G401 (cell line): ENCODE measurements around the gene PALS1. TPM values are rescaled to one million over a fixed set of nuclear protein-coding genes. Genes with fewer than 3 reads are reported as not detected.

ENCODE experiments used
- DNase-seq: peaks from one replicate; pipeline ENCODE4 v3.0.0-alpha.2; 2015; ENCODE audit warnings: low spot score
- in situ Hi-C: cut with HindIII; loops from 2 replicates; pipeline ENCODE4 v1.10.0; 2016; ENCODE audit warnings: low sequenced_read_pairs, mixed read lengths
- total RNA-seq: library from RNA; depleted of rRNA; stranded (reverse); fragments of >200 nt; shearing (Covaris generic); gene quantifications from 2 replicates; pipeline ENCODE4 v1.2.3, GENCODE V29; 2014; rRNA removed

Gene PALS1
- total RNA-seq: 10.2 and 35.5 TPM in 2 replicates

DNA sequence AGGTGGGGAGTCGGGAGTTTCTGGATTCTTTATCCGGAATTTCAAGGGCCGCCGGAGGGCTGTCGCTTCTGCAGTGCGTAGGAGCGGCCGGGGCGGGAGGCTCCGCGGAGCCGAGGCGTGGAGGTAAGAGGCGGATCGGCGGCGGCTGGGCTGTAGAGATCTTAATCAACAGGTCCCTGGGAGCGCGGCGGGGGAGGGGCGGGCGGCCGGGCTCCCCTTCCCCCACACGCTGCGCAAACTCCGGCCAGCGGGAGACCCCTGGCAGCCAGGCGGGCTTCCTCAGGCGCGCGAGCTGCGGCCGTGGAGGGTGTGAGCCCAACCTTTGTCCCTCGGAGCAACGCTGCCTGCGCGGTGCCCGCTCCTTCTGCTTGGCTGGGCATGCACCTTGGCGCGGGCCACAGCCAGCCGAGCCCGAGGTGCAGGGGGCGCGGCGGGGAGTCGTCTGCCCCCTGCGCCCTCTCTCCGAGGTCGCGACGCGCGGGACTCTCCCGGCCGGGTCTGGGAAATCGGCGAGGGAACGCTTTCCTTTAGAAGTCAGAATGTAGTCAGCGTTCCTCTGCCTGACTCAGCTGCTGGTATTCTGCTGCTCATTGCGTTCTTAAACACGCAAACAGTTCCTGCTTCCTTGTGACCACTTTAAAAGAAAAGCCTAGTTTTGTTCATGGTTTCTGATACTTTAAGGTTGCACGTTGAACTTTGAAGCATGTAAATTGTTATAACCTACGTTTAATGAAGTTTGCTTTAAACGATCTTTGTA lies at the start of gene PALS1:
Gene PALS1 (plus strand): TSS at position 25 of the 757 bp plus-strand sequence. CDS start 37,736 bp downstream, outside the sequence.
- in situ Hi-C loops: no loop called here

DNA sequence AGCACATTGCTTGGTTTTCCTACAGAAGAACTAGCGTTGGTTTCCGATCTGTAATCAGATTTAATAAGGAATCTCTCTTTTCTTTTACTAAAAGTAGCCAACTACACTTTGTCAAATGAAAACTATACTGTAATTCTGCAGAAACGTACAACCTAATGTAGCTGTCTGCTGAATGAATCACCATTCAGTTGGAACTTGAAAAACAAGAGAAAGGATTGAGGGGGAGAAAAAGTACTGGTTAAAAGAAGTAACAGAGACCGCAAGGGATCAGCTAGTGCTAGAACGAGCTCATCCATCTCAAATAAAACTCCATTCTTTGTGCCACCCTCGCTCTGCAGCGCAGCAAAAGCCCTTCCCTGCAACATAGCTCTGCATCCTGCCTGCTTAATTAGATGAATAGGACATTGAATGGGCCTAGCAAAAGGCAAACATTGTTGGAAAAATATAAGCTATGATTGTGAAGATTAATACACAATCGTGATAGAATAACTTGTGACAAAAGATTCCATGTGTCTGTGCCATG lies 49.4 kb upstream of the PALS1 start:
- in situ Hi-C loops: no loop called here
- no peak for DNase-seq

More for the DNA sequence above, at the start of gene PALS1:
- peak; percentile 61 for DNase-seq

DNA sequence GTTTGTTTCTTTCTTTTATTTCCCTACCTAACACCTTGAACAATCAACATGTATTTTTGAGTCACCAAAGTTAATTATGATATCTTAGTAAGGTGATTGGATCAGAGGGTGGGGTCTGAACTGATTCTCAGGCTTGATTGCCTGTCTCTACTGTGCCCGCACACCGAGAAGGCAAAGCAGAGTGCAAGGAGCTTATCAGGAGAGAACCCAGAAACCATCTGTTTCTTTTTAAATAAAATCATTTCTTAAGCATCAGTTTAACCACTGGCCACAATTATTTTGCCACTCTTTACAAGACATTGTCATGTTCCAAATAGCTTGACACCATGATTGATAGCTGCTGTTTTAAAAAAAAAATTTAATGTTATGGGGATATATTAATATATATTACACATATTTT lies 48.9 kb upstream of the PALS1 start:
- in situ Hi-C loops: no loop called here
- no peak for DNase-seq

DNA sequence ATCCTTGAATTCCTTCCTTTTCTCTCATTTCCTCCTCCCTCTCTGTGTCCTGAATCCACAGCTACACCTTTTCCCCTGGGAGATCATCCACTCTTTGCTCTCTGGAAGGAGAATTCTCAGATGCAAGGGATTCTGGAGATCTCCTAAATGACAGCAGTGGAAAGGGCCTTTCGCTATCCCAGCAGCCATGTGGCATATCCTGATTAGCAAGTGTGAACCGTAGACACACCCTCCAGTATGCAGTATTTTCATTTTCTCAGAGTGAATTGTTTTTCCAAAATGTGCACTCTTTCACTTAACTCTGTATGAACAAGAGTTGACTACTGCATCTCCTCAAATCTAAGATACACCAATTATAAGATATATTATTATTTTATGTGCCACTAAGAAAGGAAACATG lies 46.0 kb upstream of the PALS1 start:
- no peak for DNase-seq
- in situ Hi-C loops: no loop called here

DNA sequence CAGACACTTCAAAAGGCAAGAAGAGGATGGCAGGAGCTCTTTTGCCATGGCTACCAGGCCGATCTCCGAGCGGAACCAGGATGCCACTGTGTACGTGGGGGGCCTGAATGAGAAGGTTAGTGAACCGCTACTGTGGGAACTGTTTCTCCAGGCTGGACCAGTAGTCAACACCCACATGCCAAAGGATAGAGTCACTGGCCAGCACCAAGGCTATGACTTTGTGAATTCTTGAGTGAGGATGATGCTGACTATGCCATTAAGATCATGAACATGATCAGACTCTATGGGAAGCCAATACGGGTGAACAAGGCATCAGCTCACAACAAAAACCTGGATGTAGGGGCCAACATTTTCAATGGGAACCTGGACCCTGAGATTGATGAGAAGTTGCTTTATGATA lies 42.2 kb upstream of the PALS1 start:
- no peak for DNase-seq
- in situ Hi-C loops: no loop called here

DNA sequence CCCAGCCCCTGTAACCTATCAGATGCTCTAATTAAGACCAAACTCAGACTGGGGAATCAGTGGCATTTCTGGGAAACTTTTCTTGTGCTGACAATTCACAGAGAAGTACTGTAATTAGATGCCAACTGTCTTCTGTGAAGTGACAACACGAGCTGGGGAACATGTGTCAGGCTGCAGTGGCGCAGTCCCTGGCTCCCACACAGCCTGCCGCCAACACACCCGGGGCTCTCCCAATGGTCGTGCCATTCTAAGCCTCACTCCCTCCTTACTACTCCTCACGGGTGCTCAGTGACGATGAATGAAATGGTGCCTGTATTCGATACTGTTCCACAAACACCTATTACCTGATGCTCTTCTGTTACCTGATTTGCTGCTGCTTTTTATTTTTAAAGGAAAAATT lies 33.4 kb upstream of the PALS1 start:
- in situ Hi-C loops: no loop called here
- no peak for DNase-seq

DNA sequence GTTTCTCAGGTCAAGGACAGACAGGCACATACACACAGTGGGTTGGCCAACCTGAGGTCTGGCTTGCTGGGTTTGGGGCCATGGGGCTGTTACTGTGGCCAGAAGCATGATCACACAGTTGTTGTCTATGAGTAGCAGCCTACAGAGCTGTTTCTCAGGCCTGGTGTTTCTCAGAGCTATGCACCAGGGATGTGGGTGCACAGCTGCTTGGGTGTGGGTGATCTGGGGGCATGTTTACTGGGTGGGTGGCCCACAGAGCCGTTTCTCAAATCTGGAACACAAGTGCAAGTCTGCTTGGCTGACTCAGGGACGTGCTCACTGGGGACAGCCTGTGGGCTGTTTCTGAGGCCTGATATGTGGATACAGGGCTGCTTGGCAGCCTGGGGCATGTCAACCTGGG lies 23.1 kb upstream of the PALS1 start:
- in situ Hi-C loops: no loop called here

DNA sequence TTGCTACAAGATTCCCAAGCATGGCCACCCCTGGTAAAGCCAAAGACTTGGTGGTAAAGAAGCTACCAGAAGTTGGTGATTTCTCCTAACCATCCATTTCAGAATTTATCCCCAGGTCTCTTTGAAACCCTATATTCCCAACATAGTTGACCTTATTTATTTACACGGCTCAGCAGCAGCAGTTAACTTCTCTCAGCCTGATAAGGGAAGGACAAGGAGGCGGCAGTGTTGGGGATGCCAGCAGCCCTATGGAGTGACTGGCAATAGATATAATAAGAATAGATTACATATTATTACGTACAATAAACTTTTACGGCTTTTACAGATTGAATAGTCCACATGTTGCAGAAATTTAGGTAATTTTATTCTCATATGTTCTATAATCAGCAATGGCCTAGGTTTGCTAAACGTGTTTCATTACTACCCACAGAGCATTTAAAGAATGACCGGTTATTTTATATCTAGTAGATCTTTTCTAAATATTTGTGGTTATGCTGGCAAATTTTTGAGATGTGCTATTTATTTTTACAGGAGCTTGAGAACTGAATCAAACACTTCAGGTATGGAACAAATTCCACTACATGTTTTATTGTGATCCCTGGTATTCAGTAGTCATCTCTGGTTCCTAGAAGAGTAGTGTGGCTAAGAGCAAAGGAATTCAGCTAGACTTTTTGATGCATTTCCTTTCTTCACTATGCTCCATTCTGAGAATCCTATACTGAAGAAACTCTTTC lies 19.8 kb upstream of the PALS1 start:
- in situ Hi-C loops: no loop called here
- DNase-seq: no peak

More for the DNA sequence above, 23.1 kb upstream of the PALS1 start:
- no peak for DNase-seq

DNA sequence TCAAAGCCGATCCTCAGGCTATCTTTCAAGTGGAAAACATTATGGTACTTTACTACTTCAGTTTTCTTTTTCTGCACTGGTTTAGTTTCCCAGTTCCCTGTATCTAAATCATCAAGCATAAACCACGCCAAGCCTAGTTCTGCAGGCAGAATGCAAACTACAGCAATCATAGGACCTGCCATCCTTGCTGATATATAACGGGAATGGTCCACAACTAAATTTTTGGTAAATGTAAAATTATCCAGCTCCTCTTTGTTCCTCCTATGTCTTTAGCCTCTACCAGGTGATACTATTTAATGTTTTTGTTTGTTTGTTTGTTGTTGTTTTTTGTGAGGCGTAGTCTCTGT lies 19.3 kb upstream of the PALS1 start:
- no peak for DNase-seq
- in situ Hi-C loops: no loop called here

DNA sequence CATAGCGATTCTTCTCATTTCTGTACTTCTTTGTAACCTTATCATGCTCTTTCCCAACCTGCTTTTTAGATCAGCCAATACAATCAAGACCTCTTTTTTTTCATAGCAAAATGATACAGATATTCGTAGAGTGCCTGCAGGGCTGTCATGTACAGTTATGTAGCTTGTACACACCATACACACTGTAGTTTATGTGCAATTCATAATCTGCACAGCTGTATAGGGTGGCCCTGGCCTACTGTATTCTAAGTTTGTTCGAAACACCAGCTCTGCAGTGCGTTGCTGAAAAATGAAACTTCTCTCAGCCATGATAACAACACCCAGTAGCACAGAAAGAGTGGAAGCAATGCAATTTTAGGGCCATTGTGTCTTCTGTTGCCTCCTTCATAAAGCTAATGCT lies 15.7 kb upstream of the PALS1 start:
- no peak for DNase-seq
- in situ Hi-C loops: no loop called here

DNA sequence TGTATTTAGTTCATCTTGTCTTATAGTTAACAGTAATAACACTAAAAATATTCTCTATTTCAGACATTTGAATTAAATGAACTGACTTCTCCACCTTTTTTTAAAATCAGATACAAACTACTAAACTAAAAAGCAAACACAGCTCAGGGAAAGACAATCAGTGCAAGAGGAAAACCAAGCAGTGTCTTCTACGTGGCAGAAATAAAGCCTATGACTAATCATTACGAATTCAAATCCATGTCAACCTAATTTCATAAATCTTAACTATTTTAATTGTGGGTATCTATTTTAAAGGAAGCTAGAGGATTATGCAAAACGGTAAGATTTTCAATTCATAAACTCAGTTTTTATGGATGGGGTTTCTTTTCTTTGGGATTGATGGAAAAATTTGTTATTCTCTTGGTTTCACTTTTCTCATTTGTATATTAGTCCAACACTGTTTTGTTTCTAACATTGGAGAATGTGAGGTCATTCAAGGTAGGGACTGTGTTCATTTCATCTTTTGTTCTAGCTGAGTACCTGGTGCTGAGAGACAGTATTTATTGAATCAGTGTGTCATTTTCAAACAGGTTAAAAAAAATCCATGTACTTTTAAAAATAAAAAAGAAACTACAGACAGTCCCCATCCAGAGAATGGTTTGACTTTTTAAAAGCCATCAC lies 12.8 kb upstream of the PALS1 start:
- DNase-seq: no peak
- in situ Hi-C loops: no loop called here

DNA sequence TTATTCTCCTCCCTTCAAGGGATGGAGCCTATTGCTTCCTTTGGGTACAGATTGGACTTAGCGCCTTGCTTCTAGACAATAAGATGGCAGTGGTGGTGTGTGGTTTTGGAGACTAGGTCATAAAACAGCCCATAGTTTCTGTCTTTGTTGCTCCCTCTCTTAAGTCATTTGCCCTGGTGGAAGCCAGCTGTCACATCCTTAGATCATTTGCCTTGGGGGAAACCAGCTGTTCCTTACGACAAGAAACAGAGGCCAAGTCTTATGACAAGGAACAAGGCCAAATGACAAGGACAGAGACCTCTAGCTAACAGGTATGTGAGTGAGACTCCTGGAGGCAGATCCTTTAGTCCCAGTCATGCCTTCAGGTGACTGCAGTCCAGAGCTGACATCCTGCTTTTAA lies 9.2 kb upstream of the PALS1 start:
- in situ Hi-C loops: no loop called here
- DNase-seq: no peak

DNA sequence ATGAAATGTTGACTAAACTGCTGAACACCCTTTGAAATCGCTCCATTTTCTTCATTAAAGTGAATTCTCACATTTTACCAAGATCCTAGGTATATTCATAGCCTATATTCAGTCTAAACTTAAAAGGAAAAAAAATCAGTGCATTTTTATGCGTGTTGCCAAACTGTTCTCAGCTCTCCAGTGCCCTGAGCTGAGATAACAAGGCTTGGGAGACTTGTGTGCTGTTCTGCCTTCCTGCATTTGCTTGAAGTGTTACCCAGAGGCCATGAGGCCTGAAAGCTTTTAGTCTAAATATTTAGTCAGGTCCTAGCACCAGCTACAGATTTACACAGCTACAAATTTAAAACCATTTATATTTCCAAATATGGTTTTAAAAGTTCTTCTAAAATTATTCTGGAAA lies 8.6 kb upstream of the PALS1 start:
- in situ Hi-C loops: no loop called here
- DNase-seq: no peak

DNA sequence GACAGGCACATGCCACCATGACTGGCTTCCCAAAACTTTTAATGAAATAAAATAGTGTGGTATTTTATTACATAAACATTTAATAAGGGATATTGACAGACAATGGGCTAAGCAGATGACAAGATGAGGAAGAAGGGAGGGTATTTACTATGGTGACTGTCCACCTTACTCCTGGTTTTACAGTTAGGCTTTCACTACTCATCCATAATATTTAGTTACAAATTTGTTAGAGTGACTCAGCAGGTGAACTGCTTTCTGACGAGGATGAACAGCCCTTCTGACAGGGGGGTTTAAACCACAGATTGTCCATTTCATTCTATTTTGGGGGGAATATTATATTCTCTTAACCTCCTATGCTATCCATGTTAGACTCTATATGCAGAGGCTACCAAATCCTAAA lies 3.6 kb upstream of the PALS1 start:
- DNase-seq: no peak
- in situ Hi-C loops: no loop called here

DNA sequence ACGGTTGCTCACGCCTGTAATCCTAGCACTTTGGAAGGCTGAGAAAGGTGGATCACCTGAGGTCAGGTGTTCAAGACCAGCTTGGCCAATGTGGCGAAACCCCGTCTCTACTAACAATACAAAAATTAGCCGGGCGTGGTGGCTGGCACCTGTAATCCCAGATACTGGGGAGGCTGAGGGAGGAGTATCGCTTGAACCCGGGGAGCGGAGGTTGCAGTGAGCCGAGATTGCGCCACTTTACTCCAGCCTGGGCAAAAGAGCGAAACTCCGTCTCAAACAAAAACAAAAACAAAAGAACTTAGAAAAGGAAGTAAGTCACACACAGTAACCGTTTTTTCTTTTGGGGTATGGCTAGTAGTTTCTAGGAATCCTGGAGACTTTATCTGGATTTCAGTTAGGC lies 1.7 kb upstream of the PALS1 start:
- in situ Hi-C loops: no loop called here

DNA sequence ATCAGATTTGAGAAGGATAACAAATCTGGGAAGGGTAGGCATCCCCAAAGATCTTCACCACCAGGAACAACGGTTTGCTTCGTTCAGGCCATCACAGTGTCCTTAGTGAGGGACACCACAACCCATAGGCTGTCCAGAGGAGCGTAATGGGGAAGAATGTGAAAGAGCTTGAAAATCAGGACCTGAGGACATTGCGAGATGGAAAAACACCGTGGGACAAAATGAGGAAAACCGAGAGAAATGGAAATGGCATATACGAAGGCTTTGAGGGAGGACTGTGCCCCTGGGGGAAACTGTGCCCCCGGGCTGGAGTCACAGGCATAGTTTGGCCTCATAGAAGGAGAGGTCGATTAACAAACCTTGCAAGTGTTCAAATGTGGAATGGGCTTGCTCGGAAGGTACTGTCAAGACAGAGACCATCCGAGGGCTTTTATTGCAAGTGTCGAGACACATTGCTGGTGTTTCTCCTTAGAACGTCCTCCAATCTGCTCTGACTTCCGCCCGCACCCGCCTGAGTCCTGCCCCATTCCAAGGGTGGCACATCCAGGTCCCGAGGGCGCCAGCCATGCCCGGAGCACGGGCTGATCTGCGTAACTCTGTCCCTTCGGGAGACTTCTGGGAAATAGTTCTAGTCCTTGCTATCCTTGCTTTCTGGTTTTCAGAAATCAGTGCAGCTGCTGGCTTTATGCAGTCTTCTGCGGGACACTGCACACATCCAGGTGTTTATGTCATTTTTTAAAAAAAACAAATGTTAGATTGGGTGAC lies 885 bp upstream of the PALS1 start:
- in situ Hi-C loops: no loop called here
- peak; percentile 46 for DNase-seq

More for the DNA sequence above, 1.7 kb upstream of the PALS1 start:
- no peak for DNase-seq

DNA sequence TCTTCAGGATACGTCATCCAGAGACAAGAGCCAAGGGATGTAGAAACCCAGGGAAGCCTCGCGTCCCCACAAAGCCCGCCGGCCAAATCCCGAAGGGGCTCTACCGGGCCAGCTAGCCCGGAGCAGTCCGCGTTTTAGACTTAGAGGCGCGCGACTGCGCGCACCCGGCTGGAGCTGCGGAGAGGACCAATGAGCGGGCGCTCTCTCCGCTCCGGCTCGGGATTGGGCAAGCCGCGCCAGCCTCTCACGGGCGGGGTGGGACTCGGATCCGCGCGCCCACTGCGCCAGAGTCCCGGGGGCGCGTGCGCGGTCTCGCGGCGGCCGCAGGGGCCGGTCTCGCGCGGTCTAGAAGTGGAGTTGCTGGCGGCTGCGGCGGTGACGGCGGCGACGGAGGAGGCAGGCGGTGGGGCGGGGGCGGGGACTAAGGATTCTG lies 241 bp upstream of the PALS1 start:
- in situ Hi-C loops: no loop called here
- peak; percentile 94 for DNase-seq

DNA sequence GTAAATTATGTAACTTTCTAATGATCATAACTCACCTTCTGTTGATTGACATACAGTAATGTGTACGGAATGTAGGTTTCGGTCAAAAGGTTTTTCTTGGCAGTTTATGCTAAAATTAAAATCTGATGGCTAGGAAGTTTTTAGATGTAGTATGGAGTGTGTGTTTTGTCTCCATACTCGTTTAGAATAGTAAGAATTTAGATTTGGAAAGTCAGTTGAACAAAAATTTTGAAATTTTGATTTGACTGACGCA lies 859 bp downstream of the PALS1 start:
- in situ Hi-C loops: no loop called here
- DNase-seq: no peak

DNA sequence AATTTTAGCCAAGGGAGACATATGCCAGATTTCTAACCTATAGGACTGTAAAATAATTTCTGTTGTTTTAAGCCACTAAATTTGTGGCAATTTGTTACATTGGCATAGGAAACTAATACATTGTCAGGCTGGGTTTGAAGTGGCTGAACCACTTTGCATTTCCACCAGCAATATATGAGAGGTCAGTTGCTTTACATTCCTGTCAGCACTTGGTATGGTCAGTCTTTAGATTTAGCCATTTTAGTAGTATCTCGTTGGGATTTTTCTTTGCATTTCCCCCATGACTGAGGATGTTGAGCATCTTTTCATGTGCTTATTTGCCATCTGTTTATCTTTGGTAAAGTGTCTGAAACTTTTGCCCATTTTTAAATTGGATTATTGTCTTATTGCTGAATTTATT lies 3.9 kb downstream of the PALS1 start:
- in situ Hi-C loops: no loop called here
- DNase-seq: no peak
